ENCODE data around the gene KDF1. TPM values are rescaled to one million over a fixed set of nuclear protein-coding genes. Genes with fewer than 3 reads are reported as not detected.
"Not testable (repeated sequence)": the region's sequence is repeated elsewhere in the genome, so short reads cannot be mapped to it uniquely, and the experiment has no call there.

Gene KDF1
- total RNA-seq, 4 donors from 2014 or later, result 0.15 TPM; not detected in 3

DNA sequence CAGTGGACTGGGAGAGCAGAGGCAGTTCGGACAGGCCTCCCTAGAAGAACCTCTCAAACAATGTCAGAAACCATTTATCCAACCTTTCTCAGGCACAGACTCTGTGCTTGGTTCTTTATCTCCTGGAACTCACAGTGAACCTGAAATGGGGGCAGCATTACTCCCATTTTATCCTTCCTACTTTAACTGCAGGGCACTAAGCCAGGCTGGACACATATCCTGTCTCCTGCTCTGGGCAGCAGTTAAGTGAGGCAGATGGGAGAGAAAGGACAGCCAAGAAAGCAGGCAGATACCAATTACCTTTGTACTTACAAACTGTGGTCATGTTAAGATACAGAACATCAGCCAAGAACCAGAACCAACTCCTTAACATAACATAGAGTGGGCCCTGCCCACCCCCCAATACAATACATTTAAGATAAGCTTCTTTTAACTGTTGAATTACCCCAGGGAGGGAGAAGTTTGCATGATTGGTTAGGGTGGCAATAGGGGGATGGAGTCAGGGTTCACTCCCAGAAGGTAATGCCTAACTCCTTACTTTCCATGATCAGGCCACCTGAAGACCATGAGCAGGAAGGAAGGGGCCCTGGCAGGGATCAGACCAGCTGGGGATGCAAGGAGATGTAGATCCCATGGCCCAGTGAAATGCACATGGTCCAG lies 10.9 kb downstream of the KDF1 start:
- Histone ChIP-seq H3K27me3 (no peaks in the 10 kb centered on the region), H3K27ac (no peak overlapping the region), H3K9me3 (no peaks in the 10 kb centered on the region), H3K36me3 (peaks cover 0 to 26% of the 10 kb centered on the region in 2 donors), H3K4me1 (peaks cover 3% of the 10 kb centered on the region in 2 donors), H3K4me3 (no peak overlapping the region)
- TF ChIP-seq, protein P1, sequence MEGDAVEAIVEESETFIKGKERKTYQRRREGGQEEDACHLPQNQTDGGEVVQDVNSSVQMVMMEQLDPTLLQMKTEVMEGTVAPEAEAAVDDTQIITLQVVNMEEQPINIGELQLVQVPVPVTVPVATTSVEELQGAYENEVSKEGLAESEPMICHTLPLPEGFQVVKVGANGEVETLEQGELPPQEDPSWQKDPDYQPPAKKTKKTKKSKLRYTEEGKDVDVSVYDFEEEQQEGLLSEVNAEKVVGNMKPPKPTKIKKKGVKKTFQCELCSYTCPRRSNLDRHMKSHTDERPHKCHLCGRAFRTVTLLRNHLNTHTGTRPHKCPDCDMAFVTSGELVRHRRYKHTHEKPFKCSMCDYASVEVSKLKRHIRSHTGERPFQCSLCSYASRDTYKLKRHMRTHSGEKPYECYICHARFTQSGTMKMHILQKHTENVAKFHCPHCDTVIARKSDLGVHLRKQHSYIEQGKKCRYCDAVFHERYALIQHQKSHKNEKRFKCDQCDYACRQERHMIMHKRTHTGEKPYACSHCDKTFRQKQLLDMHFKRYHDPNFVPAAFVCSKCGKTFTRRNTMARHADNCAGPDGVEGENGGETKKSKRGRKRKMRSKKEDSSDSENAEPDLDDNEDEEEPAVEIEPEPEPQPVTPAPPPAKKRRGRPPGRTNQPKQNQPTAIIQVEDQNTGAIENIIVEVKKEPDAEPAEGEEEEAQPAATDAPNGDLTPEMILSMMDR (IDR thresholded peaks at IDR 0.05 in 4 of 5, conservative IDR thresholded peaks at IDR 0.05 in 1 of 5), result no peak
- no peak for TF ChIP-seq POLR2A (IDR thresholded peaks at IDR 0.05)
- intact Hi-C loops (cut with DNase I; ENCODE audit: low total_unique reads) (no loop called here), in situ Hi-C loops (cut with MboI; ENCODE audit: low sequenced_read_pairs in 4 of 4) (no loop called here)
- no peak for DNase-seq
- no peak for ATAC-seq

DNA sequence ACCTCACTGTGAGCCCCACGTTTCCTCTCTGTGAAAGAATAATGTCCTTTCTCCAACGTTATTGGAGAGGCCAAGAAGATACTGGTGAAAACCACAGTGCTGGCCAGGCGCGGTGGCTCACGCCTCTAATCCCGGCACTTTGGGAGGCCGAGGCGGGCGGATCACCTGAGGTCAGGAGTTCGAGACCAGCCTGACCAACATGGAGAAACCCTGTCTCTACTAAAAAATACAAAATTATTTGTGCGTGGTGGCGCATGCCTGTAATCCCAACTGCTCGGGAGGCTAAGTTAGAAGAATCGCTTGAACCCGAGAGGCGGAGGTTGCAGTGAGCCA lies 11.6 kb downstream of the KDF1 start:
- DNase-seq; H3K4me3 ChIP-seq; H3K9me3 ChIP-seq; in situ Hi-C loops (cut with MboI; ENCODE audit: low sequenced_read_pairs in 4 of 4); intact Hi-C loops (cut with DNase I; ENCODE audit: low total_unique reads); H3K27me3 ChIP-seq; H3K4me1 ChIP-seq; H3K27ac ChIP-seq; ATAC-seq: not testable (repeated sequence)
- peaks cover 0 to 33% of the 10 kb centered on the region in 2 donors for H3K36me3 ChIP-seq

DNA sequence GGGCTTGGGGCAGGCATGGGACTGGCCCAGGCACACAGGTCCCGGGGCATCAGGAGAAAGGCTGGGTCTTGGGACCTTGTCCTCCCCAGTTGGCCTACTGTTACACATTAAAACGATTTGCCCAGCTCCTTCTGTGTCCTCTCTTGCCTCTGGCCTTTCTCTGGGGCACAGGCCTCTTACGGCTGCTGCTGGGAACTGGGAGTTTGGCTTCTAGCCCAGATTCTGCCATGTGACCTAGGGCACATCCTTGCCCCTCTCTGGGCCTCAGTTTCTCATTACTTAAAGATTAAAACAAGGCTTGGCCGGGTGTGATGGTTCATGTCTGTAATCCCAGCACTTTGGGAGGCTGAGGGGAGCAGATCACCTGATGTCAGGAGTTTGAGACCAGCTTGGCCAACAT lies 14.0 kb downstream of the KDF1 start:
- in situ Hi-C loops (cut with MboI; ENCODE audit: low sequenced_read_pairs in 4 of 4), result no loop called here

GRCh38 chr1:26945728-26946127 lies 14.5 kb downstream of the KDF1 start:
- H3K27ac ChIP-seq, result no peak overlapping the region
- H3K36me3 ChIP-seq, result peaks cover 0 to 59% of the 10 kb centered on the region in 2 donors
- H3K4me1 ChIP-seq, result peaks cover 3% of the 10 kb centered on the region in 2 donors
- no peak for ATAC-seq
- in situ Hi-C loops (cut with MboI; ENCODE audit: low sequenced_read_pairs in 4 of 4), result no loop called here
- H3K9me3 ChIP-seq, result no peaks in the 10 kb centered on the region
- TF ChIP-seq POLR2A (IDR thresholded peaks at IDR 0.05), result no peak
- TF ChIP-seq, protein P1 (IDR thresholded peaks at IDR 0.05 in 4 of 5, conservative IDR thresholded peaks at IDR 0.05 in 1 of 5), result no peak
- H3K27me3 ChIP-seq, result no peaks in the 10 kb centered on the region
- no peak for DNase-seq
- H3K4me3 ChIP-seq, result no peak overlapping the region
- intact Hi-C loops (cut with DNase I; ENCODE audit: low total_unique reads), result no loop called here

More for the DNA sequence above, 14.0 kb downstream of the KDF1 start:
- intact Hi-C loops (cut with DNase I; ENCODE audit: low total_unique reads), result no loop called here
- DNase-seq, result no peak
- Histone ChIP-seq H3K27ac (no peak overlapping the region), H3K27me3 (no peaks in the 10 kb centered on the region), H3K36me3 (peaks cover 0 to 57% of the 10 kb centered on the region in 2 donors), H3K4me3 (no peak overlapping the region), H3K4me1 (peaks cover 3% of the 10 kb centered on the region in 2 donors), H3K9me3 (no peaks in the 10 kb centered on the region)
- TF ChIP-seq, protein P1 (IDR thresholded peaks at IDR 0.05 in 4 of 5, conservative IDR thresholded peaks at IDR 0.05 in 1 of 5), result no peak
- TF ChIP-seq POLR2A (IDR thresholded peaks at IDR 0.05), result no peak
- no peak for ATAC-seq

DNA sequence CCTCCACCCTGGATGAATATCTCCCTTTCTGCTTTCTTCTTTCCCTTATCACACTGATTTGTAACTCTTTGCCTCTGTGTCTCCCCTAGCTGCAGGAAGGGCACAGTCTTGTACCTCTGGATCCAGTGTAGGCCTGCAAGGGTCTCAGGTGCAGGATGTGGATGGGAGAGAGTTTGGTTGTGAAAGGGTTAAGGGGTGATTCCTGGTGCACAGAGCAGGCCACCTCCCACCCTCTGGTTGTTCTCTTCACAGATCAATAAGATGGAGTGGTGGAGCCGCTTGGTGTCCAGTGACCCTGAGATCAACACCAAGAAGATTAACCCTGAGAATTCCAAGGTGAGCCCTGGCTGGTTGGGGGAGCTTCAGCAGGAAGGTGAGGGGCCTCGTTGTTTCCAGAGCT lies 15.1 kb downstream of the KDF1 start:
- no peak overlapping the region for H3K4me3 ChIP-seq
- intact Hi-C loops (cut with DNase I; ENCODE audit: low total_unique reads) (no loop called here), in situ Hi-C loops (cut with MboI; ENCODE audit: low sequenced_read_pairs in 4 of 4) (no loop called here)
- H3K36me3 ChIP-seq, result peaks cover 0 to 59% of the 10 kb centered on the region in 2 donors
- H3K9me3 ChIP-seq, result no peaks in the 10 kb centered on the region
- TF ChIP-seq, protein P1 (IDR thresholded peaks at IDR 0.05 in 4 of 5, conservative IDR thresholded peaks at IDR 0.05 in 1 of 5), result no peak
- DNase-seq (no peak), ATAC-seq (no peak)
- peaks cover 3% of the 10 kb centered on the region in 2 donors for H3K4me1 ChIP-seq
- no peak overlapping the region for H3K27ac ChIP-seq
- H3K27me3 ChIP-seq, result no peaks in the 10 kb centered on the region

Measured in gastrocnemius medialis (tissue), 4 donors.